ENCODE data around the gene ABCA5. TPM values are rescaled to one million over a fixed set of nuclear protein-coding genes. Genes with fewer than 3 reads are reported as not detected.
"Not testable (repeated sequence)": the region's sequence is repeated elsewhere in the genome, so short reads cannot be mapped to it uniquely, and the experiment has no call there.

ABCA5 gene
- total RNA-seq, 1 donor from 2014 or later = 44.3 TPM

- no peak for DNase-seq (ENCODE audit: low spot score)
These were observed 119.8 kb downstream of the ABCA5 start for GRCh38 chr17:69207151-69207550.

- DNase-seq (ENCODE audit: low spot score) = peak; percentile 12
These were observed 128.7 kb downstream of the ABCA5 start for GRCh38 chr17:69198238-69198637.

GRCh38 chr17:69196105-69196653 lies 130.8 kb downstream of the ABCA5 start:
- not testable (repeated sequence) for DNase-seq (ENCODE audit: low spot score)

Other genes starting within 250 kb of the ABCA5 start
- 17.1 TPM for gene ABCA6, start 185.2 kb downstream of the ABCA5 start, total RNA-seq (ENCODE audit: insufficient read depth, low replicate concordance)
- gene ABCA10, start 98.3 kb downstream of the ABCA5 start, total RNA-seq (ENCODE audit: insufficient read depth, low replicate concordance) = 6.0 TPM
- gene MAP2K6, start 87.6 kb upstream of the ABCA5 start, total RNA-seq (ENCODE audit: insufficient read depth, low replicate concordance) = 7.9 TPM